ENCODE measurements around the gene PPP1R9B. TPM values are rescaled to one million over a fixed set of nuclear protein-coding genes. Genes with fewer than 3 reads are reported as not detected.

The PPP1R9B gene
- total RNA-seq, 1 experiment from 2014 or later = 61.3 TPM

DNA sequence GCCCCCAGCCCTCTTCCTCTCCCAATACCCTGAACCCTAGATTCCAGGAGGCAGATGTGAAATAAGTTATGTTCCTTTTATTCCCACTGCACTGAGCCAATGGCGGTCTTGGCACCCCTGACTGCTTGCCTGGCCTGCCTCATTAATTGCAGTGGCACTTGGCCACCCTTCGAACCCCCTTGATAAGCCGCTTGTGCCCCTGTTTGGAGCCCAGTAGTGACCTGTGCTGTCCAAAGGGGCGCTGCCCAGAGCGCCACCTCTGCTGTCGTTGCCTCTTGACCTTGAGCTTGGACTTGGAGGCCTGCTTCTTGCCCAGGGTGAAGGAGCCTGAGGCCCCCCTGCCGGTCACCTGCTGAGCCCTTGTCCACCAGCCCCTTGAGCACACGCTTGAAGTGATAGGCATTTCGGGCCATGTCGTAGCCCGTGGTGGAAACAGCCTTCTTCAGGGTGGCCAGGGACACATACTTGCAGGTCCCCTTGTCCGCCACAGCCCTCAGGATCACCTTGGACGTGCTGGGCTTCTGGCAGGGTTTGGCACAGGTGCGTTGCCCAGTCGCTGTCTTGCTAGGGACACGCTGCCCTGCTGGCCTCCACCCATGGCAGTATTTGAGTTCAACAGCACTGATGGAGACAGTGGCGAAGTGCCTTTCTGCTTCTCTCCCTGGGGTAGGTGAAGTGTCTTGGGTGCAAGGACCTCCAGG, 21.0 kb upstream of the PPP1R9B start:
- Histone ChIP-seq H3K4me3 (ENCODE audit: low read depth, low read length, poor library complexity, severe bottlenecking) (no peak overlapping the region), H3K4me1 (ENCODE audit: insufficient read depth, low read length, poor library complexity, severe bottlenecking) (no peaks in the 10 kb centered on the region), H3K27me3 (replicated peaks; ENCODE audit: insufficient read depth, low read depth, low read length, poor library complexity) (no peaks in the 10 kb centered on the region), H3K9me3 (ENCODE audit: low read depth, low read length, poor library complexity, severe bottlenecking) (no peaks in the 10 kb centered on the region), H3K36me3 (ENCODE audit: insufficient read depth, low read length, poor library complexity, severe bottlenecking) (no peaks in the 10 kb centered on the region), H3K27ac (ENCODE audit: low read depth, low read length, poor library complexity, severe bottlenecking) (no peak overlapping the region)
- CTCF ChIA-PET = no interaction called here
- intact Hi-C loops (cut with micrococcal nuclease; ENCODE audit: unreplicated experiment) = no loop called here
- no peak for DNase-seq (ENCODE audit: low spot score)
- POLR2A ChIA-PET (ENCODE audit: low non-redundant PET) = no interaction called here
- TF ChIP-seq EZH2 (IDR thresholded peaks at IDR 0.05; ENCODE audit: borderline replicate concordance, low read depth, low read length, poor library complexity, severe bottlenecking) = no peak
- TF ChIP-seq, protein P1, sequence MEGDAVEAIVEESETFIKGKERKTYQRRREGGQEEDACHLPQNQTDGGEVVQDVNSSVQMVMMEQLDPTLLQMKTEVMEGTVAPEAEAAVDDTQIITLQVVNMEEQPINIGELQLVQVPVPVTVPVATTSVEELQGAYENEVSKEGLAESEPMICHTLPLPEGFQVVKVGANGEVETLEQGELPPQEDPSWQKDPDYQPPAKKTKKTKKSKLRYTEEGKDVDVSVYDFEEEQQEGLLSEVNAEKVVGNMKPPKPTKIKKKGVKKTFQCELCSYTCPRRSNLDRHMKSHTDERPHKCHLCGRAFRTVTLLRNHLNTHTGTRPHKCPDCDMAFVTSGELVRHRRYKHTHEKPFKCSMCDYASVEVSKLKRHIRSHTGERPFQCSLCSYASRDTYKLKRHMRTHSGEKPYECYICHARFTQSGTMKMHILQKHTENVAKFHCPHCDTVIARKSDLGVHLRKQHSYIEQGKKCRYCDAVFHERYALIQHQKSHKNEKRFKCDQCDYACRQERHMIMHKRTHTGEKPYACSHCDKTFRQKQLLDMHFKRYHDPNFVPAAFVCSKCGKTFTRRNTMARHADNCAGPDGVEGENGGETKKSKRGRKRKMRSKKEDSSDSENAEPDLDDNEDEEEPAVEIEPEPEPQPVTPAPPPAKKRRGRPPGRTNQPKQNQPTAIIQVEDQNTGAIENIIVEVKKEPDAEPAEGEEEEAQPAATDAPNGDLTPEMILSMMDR (conservative IDR thresholded peaks at IDR 0.05; ENCODE audit: low read depth, low read length) = no peak
- no TSS peak for BruUV-seq (replicated peaks)

GRCh38 chr17:50170662-50171370, 20.3 kb upstream of the PPP1R9B start:
- no peak for DNase-seq (ENCODE audit: low spot score)
- CTCF ChIA-PET = interaction anchor here (0.6 kb wide), 1 partner anchor 29 kb away, joined by 6 read pairs; no protein-coding TSS in a partner anchor
- BruUV-seq (replicated peaks) = no TSS peak

GRCh38 chr17:50169881-50170459, 19.5 kb upstream of the PPP1R9B start:
- ChIA-PET POLR2A (ENCODE audit: low non-redundant PET) (no interaction called here), CTCF (interaction anchor here (0.6 to 1.4 kb wide), 13 partner anchors 9 to 1326 kb away, joined by 3 to 22 read pairs (median 5); no protein-coding TSS in a partner anchor)
- H3K9me3 ChIP-seq (ENCODE audit: low read depth, low read length, poor library complexity, severe bottlenecking) = no peaks in the 10 kb centered on the region
- TF ChIP-seq EZH2 (IDR thresholded peaks at IDR 0.05; ENCODE audit: borderline replicate concordance, low read depth, low read length, poor library complexity, severe bottlenecking) = no peak
- TF ChIP-seq, protein P1 (conservative IDR thresholded peaks at IDR 0.05; ENCODE audit: low read depth, low read length) = no peak
- no peak overlapping the region for H3K27ac ChIP-seq (ENCODE audit: low read depth, low read length, poor library complexity, severe bottlenecking)
- H3K4me1 ChIP-seq (ENCODE audit: insufficient read depth, low read length, poor library complexity, severe bottlenecking) = no peaks in the 10 kb centered on the region
- H3K4me3 ChIP-seq (ENCODE audit: low read depth, low read length, poor library complexity, severe bottlenecking) = no peak overlapping the region
- no peaks in the 10 kb centered on the region for H3K27me3 ChIP-seq (replicated peaks; ENCODE audit: insufficient read depth, low read depth, low read length, poor library complexity)
- BruUV-seq (replicated peaks) = no TSS peak
- no peak for DNase-seq (ENCODE audit: low spot score)
- intact Hi-C loops (cut with micrococcal nuclease; ENCODE audit: unreplicated experiment) = loop anchor here (1.0 to 10.0 kb wide), 2 partner anchors 28 to 125 kb away; no protein-coding TSS in a partner anchor
- H3K36me3 ChIP-seq (ENCODE audit: insufficient read depth, low read length, poor library complexity, severe bottlenecking) = no peaks in the 10 kb centered on the region

More at GRCh38 chr17:50170662-50171370, 20.3 kb upstream of the PPP1R9B start:
- POLR2A ChIA-PET (ENCODE audit: low non-redundant PET) = no interaction called here
- Histone ChIP-seq H3K36me3 (ENCODE audit: insufficient read depth, low read length, poor library complexity, severe bottlenecking) (no peaks in the 10 kb centered on the region), H3K27ac (ENCODE audit: low read depth, low read length, poor library complexity, severe bottlenecking) (no peak overlapping the region), H3K4me1 (ENCODE audit: insufficient read depth, low read length, poor library complexity, severe bottlenecking) (no peaks in the 10 kb centered on the region), H3K27me3 (replicated peaks; ENCODE audit: insufficient read depth, low read depth, low read length, poor library complexity) (no peaks in the 10 kb centered on the region), H3K9me3 (ENCODE audit: low read depth, low read length, poor library complexity, severe bottlenecking) (no peaks in the 10 kb centered on the region), H3K4me3 (ENCODE audit: low read depth, low read length, poor library complexity, severe bottlenecking) (no peak overlapping the region)
- intact Hi-C loops (cut with micrococcal nuclease; ENCODE audit: unreplicated experiment) = no loop called here
- TF ChIP-seq, protein P1 (conservative IDR thresholded peaks at IDR 0.05; ENCODE audit: low read depth, low read length) = no peak
- TF ChIP-seq EZH2 (IDR thresholded peaks at IDR 0.05; ENCODE audit: borderline replicate concordance, low read depth, low read length, poor library complexity, severe bottlenecking) = no peak
